ENCODE results near the gene ATP5IF1. TPM values are rescaled to one million over a fixed set of nuclear protein-coding genes. Genes with fewer than 3 reads are reported as not detected.

The ATP5IF1 gene
- total and polyA plus RNA-seq, 2 of the 4 experiments (the other 2 are of a cell fraction): 33.7 to 105 TPM

GRCh38 chr1:28244549-28245251, 8.8 kb downstream of the ATP5IF1 start:
- H3K4me1 ChIP-seq (ENCODE audit: control insufficient read depth, insufficient read depth, low read length): peaks cover 14% of the 10 kb centered on the region
- H2BK5ac ChIP-seq (ENCODE audit: low read depth, low read length, poor library complexity, severe bottlenecking): no peak overlapping the region
- no peaks in the 10 kb centered on the region for H3K27me3 ChIP-seq (ENCODE audit: control insufficient read depth, insufficient read depth, low read length)
- H2BK20ac ChIP-seq (ENCODE audit: low read depth, low read length): no peak overlapping the region
- POLR2A ChIA-PET (ENCODE audit: unreplicated experiment): no interaction called here
- H3K9ac ChIP-seq (ENCODE audit: low read depth, low read length): no peak overlapping the region
- no peak overlapping the region for H3K4ac ChIP-seq (ENCODE audit: low read depth, low read length)
- no peak overlapping the region for H3K27ac ChIP-seq (ENCODE audit: insufficient read depth, low read length)
- no peak for TF ChIP-seq CHD1 (IDR thresholded peaks at IDR 0.05; ENCODE audit: low read depth, low read length)
- TF ChIP-seq RCOR1 (IDR thresholded peaks at IDR 0.05; ENCODE audit: insufficient replicate concordance, low read length): no peak
- TF ChIP-seq MAZ (IDR thresholded peaks at IDR 0.05; ENCODE audit: borderline replicate concordance, low read depth, low read length): no peak
- TF ChIP-seq RAD21 (IDR thresholded peaks at IDR 0.05; ENCODE audit: low read length): no peak
- no peak for TF ChIP-seq MXI1 (IDR thresholded peaks at IDR 0.05; ENCODE audit: borderline replicate concordance, low read depth, low read length)
- TF ChIP-seq NFE2L2 (IDR thresholded peaks at IDR 0.05; ENCODE audit: low read depth, low read length): no peak
- TF ChIP-seq RFX5 (IDR thresholded peaks at IDR 0.05; ENCODE audit: low read depth, low read length): no peak
- TF ChIP-seq CEBPB (IDR thresholded peaks at IDR 0.05; ENCODE audit: low read depth, low read length): no peak
- no peak for TF ChIP-seq SMC3 (IDR thresholded peaks at IDR 0.05; ENCODE audit: low read depth, low read length)
- no peak for TF ChIP-seq CTCF (conservative IDR thresholded peaks at IDR 0.05; ENCODE audit: low read depth, low read length)
- H3K79me1 ChIP-seq (ENCODE audit: low read depth in 1 of 2, low read length in 2 of 2): peaks cover 0 to 14% of the 10 kb centered on the region in 2 experiments; a peak in 2 of 4 replicates
- H2AK9ac ChIP-seq (replicated peaks; ENCODE audit: low read depth, low read length, poor library complexity): no peak overlapping the region
- intact Hi-C loops (cut with micrococcal nuclease) (no loop called here), in situ Hi-C loops (cut with MboI; ENCODE audit: low sequenced_read_pairs) (no loop called here), dilution Hi-C loops (cut with HindIII; ENCODE audit: low sequenced_read_pairs, unreplicated experiment) (no loop called here)
- BruUV-seq (replicated peaks): no TSS peak
- no peak overlapping the region for H3K18ac ChIP-seq (ENCODE audit: low read depth, low read length)
- H3K14ac ChIP-seq (replicated peaks; ENCODE audit: low read depth, low read length): no peak overlapping the region
- WGBS, 2 experiments (ENCODE audit: extremely low coverage in 2 of 2, insufficient read length in 1 of 2): 86% methylated on average over 5 of the region's 13 CpGs; no CpG with 5 or more reads in 1 of the 2 experiments
- DNase-seq (no peak), ATAC-seq (ENCODE audit: low read depth) (no peak)
- H2BK15ac ChIP-seq (ENCODE audit: low read depth, low read length): no peak overlapping the region
- H4K8ac ChIP-seq (ENCODE audit: low read depth in 2 of 2, low read length in 2 of 2): no peak overlapping the region
- no peak overlapping the region for H2AK5ac ChIP-seq (ENCODE audit: low read depth, low read length)
- no peaks in the 10 kb centered on the region for H4K20me1 ChIP-seq (ENCODE audit: insufficient read depth, low read length)
- H4K5ac ChIP-seq (ENCODE audit: low read depth, low read length): no peak overlapping the region
- H3K56ac ChIP-seq (ENCODE audit: extremely low read depth, insufficient read depth, low read length): no peak overlapping the region
- no peak overlapping the region for H4K91ac ChIP-seq (ENCODE audit: insufficient read depth, low read depth, low read length)
- H3K4me3 ChIP-seq (ENCODE audit: insufficient read depth, low read depth, low read length): no peak overlapping the region
- no peaks in the 10 kb centered on the region for H3K9me3 ChIP-seq (ENCODE audit: control insufficient read depth, insufficient read depth, low read length)
- H3K23ac ChIP-seq (ENCODE audit: low read depth, low read length): no peak overlapping the region
- H3K9me1 ChIP-seq (ENCODE audit: insufficient read depth, low read length): no peaks in the 10 kb centered on the region; the same call in none of the 2 replicates
- H3K36me3 ChIP-seq (ENCODE audit: control insufficient read depth, insufficient read depth, low read length): no peaks in the 10 kb centered on the region
- no peak overlapping the region for H2BK120ac ChIP-seq (ENCODE audit: low read depth, low read length)
- no peak overlapping the region for H3K4me2 ChIP-seq (ENCODE audit: low read depth, low read length)
- H2AFZ ChIP-seq (replicated peaks; ENCODE audit: low read length, poor library complexity): no peak overlapping the region
- CTCF ChIA-PET: interaction anchor here (0.7 kb wide), 1 partner anchor 555 kb away, joined by 3 read pairs; no protein-coding TSS in a partner anchor

Measured in IMR-90 (cell line).